PC-3 (cell line): Measurements from ENCODE around the gene CNTNAP5. TPM values are rescaled to one million over a fixed set of nuclear protein-coding genes. Genes with fewer than 3 reads are reported as not detected.

Experiments used
- ATAC-seq: fragments of 200-7000 bp; cut with Tn5 transposase; 2 replicates; pipeline ENCODE4 v1.9.1; 2020; ENCODE audit warnings: mild to moderate bottlenecking, moderate library complexity
- BruUV-seq: library from RNA; stranded (reverse); fragments of 400-500 nt; replicated peaks from 2 replicates; lab custom pipeline; 2021; lab: Mats Ljungman, UMichigan
- CTCF ChIA-PET: fragments of 300-600 bp; sonication (Branson Sonifier 250); formaldehyde crosslinking; loops from one replicate; lab custom pipeline; 2022; ENCODE audit warnings: antibody characterized with exemption; lab: Charles Lee
- POLR2A ChIA-PET: fragments of 300-600 bp; sonication (Branson Sonifier 250); formaldehyde crosslinking; loops from one replicate; lab custom pipeline; 2022; ENCODE audit warnings: antibody characterized with exemption; ENCODE audit not compliant: unreplicated experiment; lab: Charles Lee
- DNase-seq: peaks from one replicate; pipeline ENCODE4 v3.0.0-alpha.2; 2015
- H2AFZ ChIP-seq: fragments of 300-600 bp; sonication (generic); 2 replicates; pipeline ENCODE4 v1.6.0; 2016; ENCODE audit warnings: antibody characterized with exemption, low read length
- H3F3A ChIP-seq: fragments of 300-600 bp; sonication (generic); one replicate; pipeline ENCODE4 v1.6.0; 2017; ENCODE audit warnings: antibody characterized with exemption, low read length, control low read depth, mild to moderate bottlenecking; ENCODE audit not compliant: unreplicated experiment
- H3K27ac ChIP-seq: fragments of 300-600 bp; sonication (generic); 2 replicates; pipeline ENCODE4 v1.5.1; 2016; ENCODE audit warnings: mild to moderate bottlenecking, low read length
- H3K27me3 ChIP-seq: fragments of 300-600 bp; sonication (generic); 2 replicates; pipeline ENCODE4 v1.6.1; 2016; ENCODE audit warnings: low read length, mixed read lengths
- H3K36me3 ChIP-seq: fragments of 300-600 bp; sonication (generic); 2 replicates; pipeline ENCODE4 v1.6.1; 2016; ENCODE audit warnings: low read depth, mixed run types, low read length, mixed read lengths
- H3K4me1 ChIP-seq: fragments of 300-600 bp; sonication (generic); 2 replicates; pipeline ENCODE4 v1.5.1; 2016; ENCODE audit warnings: low read length; ENCODE audit not compliant: insufficient read depth
- H3K4me2 ChIP-seq: fragments of 300-600 bp; sonication (generic); 2 replicates; pipeline ENCODE4 v1.6.0; 2016; ENCODE audit warnings: low read length
- H3K4me3 ChIP-seq: fragments of 300-600 bp; sonication (generic); 2 replicates; pipeline ENCODE4 v1.5.1; 2016; ENCODE audit warnings: mild to moderate bottlenecking, low read length, mixed read lengths
- H3K79me2 ChIP-seq: fragments of 300-600 bp; sonication (generic); 2 replicates; pipeline ENCODE4 v1.6.1; 2017; ENCODE audit warnings: low read length, mixed read lengths
- H3K9ac ChIP-seq: fragments of 300-600 bp; sonication (generic); 2 replicates; pipeline ENCODE4 v1.6.0; 2016; ENCODE audit warnings: mild to moderate bottlenecking, low read length
- H3K9me2 ChIP-seq: fragments of 300-600 bp; sonication (generic); replicated peaks from 2 replicates; pipeline ENCODE4 v1.6.1; 2016; ENCODE audit warnings: mixed run types, low read length, mixed read lengths
- H3K9me3 ChIP-seq: fragments of 300-600 bp; sonication (generic); 2 replicates; pipeline ENCODE4 v1.6.1; 2016; ENCODE audit warnings: low read length, mixed read lengths
- H4K20me1 ChIP-seq: fragments of 300-600 bp; sonication (generic); 2 replicates; pipeline ENCODE4 v1.6.1; 2016; ENCODE audit warnings: low read length, mixed read lengths
- CTCF ChIP-seq: fragments of 300-600 bp; sonication (generic); conservative IDR thresholded peaks from 2 replicates; pipeline ENCODE4 v1.5.1; 2017; ENCODE audit warnings: antibody characterized with exemption, low read depth, mild to moderate bottlenecking, low read length
- EZH2 ChIP-seq: fragments of 300-600 bp; sonication (generic); IDR thresholded peaks from one replicate; pipeline ENCODE4 v1.6.1; 2017; ENCODE audit warnings: antibody characterized with exemption, mild to moderate bottlenecking, low read length; ENCODE audit not compliant: unreplicated experiment
- EZH2phosphoT487 ChIP-seq: fragments of 300-600 bp; sonication (generic); IDR thresholded peaks from 2 replicates; pipeline ENCODE4 v1.6.1; 2018; ENCODE audit warnings: mild to moderate bottlenecking, antibody characterized with exemption, low read length, borderline replicate concordance
- intact Hi-C: fragments of 100-400 bp; cut with micrococcal nuclease; formaldehyde crosslinking; loops from 2 replicates; pipeline ENCODE4 v1.9.0; 2023
- total RNA-seq: library from RNA; depleted of rRNA; stranded (reverse); fragments of >200 nt; gene quantifications from 2 replicates; pipeline ENCODE4 v1.2.3, GENCODE V29; 2014

Gene CNTNAP5
- total RNA-seq, 1 experiment from 2014 or later, result not detected

DNA sequence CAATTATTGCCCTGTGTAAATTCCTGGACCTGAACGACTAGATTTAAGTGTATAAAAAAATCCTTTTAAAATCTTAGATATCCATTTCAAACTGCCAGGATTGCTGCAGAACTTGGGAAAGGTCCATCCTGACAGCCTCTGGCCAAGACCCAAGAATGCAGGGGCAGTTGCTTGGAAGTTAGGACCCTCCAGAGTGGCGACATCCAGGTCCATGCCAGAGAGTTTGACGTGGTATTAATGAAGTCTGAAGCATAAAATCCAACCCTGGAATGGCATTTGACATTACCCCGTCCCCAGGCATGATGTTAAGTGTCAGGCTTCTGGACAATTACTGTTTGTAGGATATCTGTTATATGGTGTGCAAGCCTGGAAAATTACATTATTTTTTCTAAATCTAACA lies 810.2 kb downstream of the CNTNAP5 start:
- Histone ChIP-seq H3K79me2 (no peaks in the 10 kb centered on the region), H4K20me1 (no peaks in the 10 kb centered on the region), H3K9me3 (peaks cover 6% of the 10 kb centered on the region), H3K27ac (no peak overlapping the region), H3K4me1 (no peaks in the 10 kb centered on the region), H3K4me3 (no peak overlapping the region), H3K9me2 (no peaks in the 10 kb centered on the region), H3K27me3 (no peaks in the 10 kb centered on the region), H3F3A (no peaks in the 10 kb centered on the region), H3K4me2 (no peak overlapping the region), H2AFZ (no peak overlapping the region), H3K9ac (no peak overlapping the region), H3K36me3 (no peaks in the 10 kb centered on the region)
- POLR2A ChIA-PET, result no interaction called here
- ATAC-seq (no peak), DNase-seq (no peak)
- BruUV-seq, result no TSS peak
- intact Hi-C loops, result no loop called here
- TF ChIP-seq CTCF, result no peak
- no peak for TF ChIP-seq EZH2
- no peak for TF ChIP-seq EZH2phosphoT487
- CTCF ChIA-PET, result no interaction called here

DNA sequence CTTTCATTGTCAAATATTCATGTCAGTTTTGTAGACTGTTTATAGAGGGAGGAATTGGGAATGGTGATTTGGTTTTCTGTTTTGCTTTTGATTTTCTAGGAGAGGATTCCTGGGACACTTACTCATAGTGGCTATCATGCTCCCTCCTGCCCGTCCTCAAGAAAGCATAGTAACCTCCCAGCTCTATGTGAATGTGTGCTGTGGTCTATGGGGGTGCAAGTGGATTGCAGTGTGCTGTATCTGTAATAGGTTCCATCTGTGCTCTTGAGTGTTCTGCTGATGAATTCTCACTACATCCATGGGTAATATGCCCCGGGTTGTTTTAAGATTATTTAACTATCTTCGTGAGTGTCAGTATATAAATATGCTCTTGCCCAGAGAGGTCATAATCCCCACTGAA lies 811.3 kb downstream of the CNTNAP5 start:
- H3K27me3 ChIP-seq, result no peaks in the 10 kb centered on the region
- TF ChIP-seq CTCF, result no peak
- no peak for TF ChIP-seq EZH2phosphoT487
- TF ChIP-seq EZH2, result no peak
- H3K9me2 ChIP-seq, result no peaks in the 10 kb centered on the region
- no peaks in the 10 kb centered on the region for H3K36me3 ChIP-seq
- H3K9ac ChIP-seq, result no peak overlapping the region
- no peaks in the 10 kb centered on the region for H3K4me1 ChIP-seq
- no peak for ATAC-seq
- CTCF ChIA-PET, result no interaction called here
- H3K9me3 ChIP-seq, result peaks cover 6% of the 10 kb centered on the region
- no peak overlapping the region for H2AFZ ChIP-seq
- no TSS peak for BruUV-seq
- H4K20me1 ChIP-seq, result no peaks in the 10 kb centered on the region
- no peak overlapping the region for H3K4me3 ChIP-seq
- no peak overlapping the region for H3K4me2 ChIP-seq
- H3K27ac ChIP-seq, result no peak overlapping the region
- POLR2A ChIA-PET, result no interaction called here
- no peaks in the 10 kb centered on the region for H3F3A ChIP-seq
- DNase-seq, result no peak
- intact Hi-C loops, result no loop called here
- no peaks in the 10 kb centered on the region for H3K79me2 ChIP-seq

- H3K4me3 ChIP-seq, result no peak overlapping the region
- no peaks in the 10 kb centered on the region for H3K27me3 ChIP-seq
- DNase-seq, result no peak
- no peaks in the 10 kb centered on the region for H3K4me1 ChIP-seq
- ChIA-PET CTCF (no interaction called here), POLR2A (no interaction called here)
- no TSS peak for BruUV-seq
- peaks cover 4% of the 10 kb centered on the region for H3K9me3 ChIP-seq
- H3K9me2 ChIP-seq, result no peaks in the 10 kb centered on the region
- no peak overlapping the region for H2AFZ ChIP-seq
- H3K9ac ChIP-seq, result no peak overlapping the region
- H3K4me2 ChIP-seq, result no peak overlapping the region
- no peak overlapping the region for H3K27ac ChIP-seq
- ATAC-seq, result no peak
- intact Hi-C loops, result no loop called here
- no peaks in the 10 kb centered on the region for H4K20me1 ChIP-seq
- no peaks in the 10 kb centered on the region for H3K79me2 ChIP-seq
- H3F3A ChIP-seq, result no peaks in the 10 kb centered on the region
- no peaks in the 10 kb centered on the region for H3K36me3 ChIP-seq
- no peak for TF ChIP-seq EZH2
- TF ChIP-seq EZH2phosphoT487, result no peak
- TF ChIP-seq CTCF, result no peak
Measured at GRCh38 chr2:124837496-124837895, 812.4 kb downstream of the CNTNAP5 start.
